ENCODE results near the gene DAD1. TPM values are rescaled to one million over a fixed set of nuclear protein-coding genes. Genes with fewer than 3 reads are reported as not detected.
A peak's percentile ranks its signal among the peaks of the same experiment; 100 is the strongest.

The DAD1 gene
- total RNA-seq, 1 experiment from 2014 or later: 162 TPM

- no TSS peak for BruUV-seq (replicated peaks)
- Histone ChIP-seq H3K27ac (ENCODE audit: low read depth, low read length) (no peak overlapping the region), H3K4me2 (ENCODE audit: low read length) (peak overlapping the region; percentile 70), H3K27me3 (ENCODE audit: insufficient read depth, low read length) (no peaks in the 10 kb centered on the region), H3K79me2 (ENCODE audit: insufficient read depth, low read length) (no peaks in the 10 kb centered on the region), H3K4me1 (ENCODE audit: control insufficient read depth in 1 of 2, insufficient read depth in 2 of 2, low read length in 2 of 2) (peaks cover 5 to 24% of the 10 kb centered on the region in 2 experiments), H2AFZ (ENCODE audit: low read depth, low read length, poor library complexity, severe bottlenecking) (peak overlapping the region; percentile 95), H3K9me3 (ENCODE audit: control insufficient read depth in 1 of 2, insufficient read depth in 1 of 2, low read depth in 1 of 2, low read length in 2 of 2) (no peaks in the 10 kb centered on the region), H3K36me3 (ENCODE audit: control insufficient read depth in 1 of 2, insufficient read depth in 2 of 2, low read length in 2 of 2) (no peaks in the 10 kb centered on the region), H3K4me3 (replicated peaks in 1 of 2; ENCODE audit: low read depth in 1 of 2, low read length in 2 of 2) (0 out of 4 replicates have a peak overlapping the region, but pooled peaks of 1 of the 2 experiments have one; percentile 23), H3K9me2 (ENCODE audit: insufficient read depth) (no peaks in the 10 kb centered on the region), H3K9ac (ENCODE audit: low read length) (peak overlapping the region; percentile 38; the same call in 1 of the 2 replicates), H4K20me1 (ENCODE audit: insufficient read depth) (no peaks in the 10 kb centered on the region)
- no peak for TF ChIP-seq SRF (IDR thresholded peaks at IDR 0.05; ENCODE audit: low read depth)
- TF ChIP-seq POLR2A (IDR thresholded peaks at IDR 0.05; ENCODE audit: borderline replicate concordance, extremely low read depth, insufficient read depth, insufficient read length): no peak
- POLR2A ChIA-PET: interaction anchor here (1.0 to 2.2 kb wide), 2 partner anchors 49 to 95 kb away, joined by 3 to 6 read pairs; no protein-coding TSS in a partner anchor
- ATAC-seq (peak; percentile 16), DNase-seq (ENCODE audit: low read depth, low spot score) (no peak)
- intact Hi-C loops (cut with micrococcal nuclease): loop anchor here (2.0 to 5.0 kb wide), 3 partner anchors 266 to 501 kb away; partner anchors contain the start of genes AJUBA and CDH24
- CTCF ChIA-PET: interaction anchor here (0.7 to 2.1 kb wide), 9 partner anchors 9 to 512 kb away, joined by 3 to 12 read pairs (median 3); partner anchors contain the start of gene LRP10
- RAD21 ChIA-PET (ENCODE audit: low non-redundant PET in 1 of 2, low total read pairs in 2 of 2, uncharacterized antibody in 2 of 2, unreplicated experiment in 2 of 2): interaction anchor here in 1 of 2 experiments (0.7 to 0.8 kb wide), 2 partner anchors 97 to 323 kb away, joined by 3 read pairs; no protein-coding TSS in a partner anchor
Observed at GRCh38 chr14:22556021-22556989, 32.7 kb downstream of the DAD1 start.

- H3K9me2 ChIP-seq (ENCODE audit: insufficient read depth): no peaks in the 10 kb centered on the region
- H3K79me2 ChIP-seq (ENCODE audit: insufficient read depth, low read length): no peaks in the 10 kb centered on the region
- H3K27me3 ChIP-seq (ENCODE audit: insufficient read depth, low read length): no peaks in the 10 kb centered on the region
- ATAC-seq: no peak
- H2AFZ ChIP-seq (ENCODE audit: low read depth, low read length, poor library complexity, severe bottlenecking): no peak overlapping the region
- H3K9me3 ChIP-seq (ENCODE audit: control insufficient read depth in 1 of 2, insufficient read depth in 1 of 2, low read depth in 1 of 2, low read length in 2 of 2): no peaks in the 10 kb centered on the region
- intact Hi-C loops (cut with micrococcal nuclease): loop anchor here (2.0 to 5.0 kb wide), 3 partner anchors 267 to 502 kb away; partner anchors contain the start of genes AJUBA and CDH24
- RAD21 ChIA-PET (ENCODE audit: low non-redundant PET in 1 of 2, low total read pairs in 2 of 2, uncharacterized antibody in 2 of 2, unreplicated experiment in 2 of 2): no interaction called here
- H3K4me1 ChIP-seq (ENCODE audit: control insufficient read depth in 1 of 2, insufficient read depth in 2 of 2, low read length in 2 of 2): peaks cover 5 to 24% of the 10 kb centered on the region in 2 experiments
- no peak for TF ChIP-seq SRF (IDR thresholded peaks at IDR 0.05; ENCODE audit: low read depth)
- no peak overlapping the region for H3K27ac ChIP-seq (ENCODE audit: low read depth, low read length)
- no peaks in the 10 kb centered on the region for H3K36me3 ChIP-seq (ENCODE audit: control insufficient read depth in 1 of 2, insufficient read depth in 2 of 2, low read length in 2 of 2)
- DNase-seq (ENCODE audit: low read depth, low spot score): no peak
- POLR2A ChIA-PET: interaction anchor here (1.0 to 2.2 kb wide), 2 partner anchors 49 to 96 kb away, joined by 3 to 6 read pairs; no protein-coding TSS in a partner anchor
- no peak overlapping the region for H3K4me3 ChIP-seq (replicated peaks in 1 of 2; ENCODE audit: low read depth in 1 of 2, low read length in 2 of 2)
- H4K20me1 ChIP-seq (ENCODE audit: insufficient read depth): no peaks in the 10 kb centered on the region
- no peak overlapping the region for H3K4me2 ChIP-seq (ENCODE audit: low read length)
- BruUV-seq (replicated peaks): no TSS peak
- CTCF ChIA-PET: interaction anchor here (0.9 to 2.1 kb wide), 5 partner anchors 10 to 166 kb away, joined by 3 to 12 read pairs (median 4); no protein-coding TSS in a partner anchor
- H3K9ac ChIP-seq (ENCODE audit: low read length): no peak overlapping the region
Observed at GRCh38 chr14:22555384-22556011, 33.5 kb downstream of the DAD1 start.
